Parathyroid adenoma (tissue), 2 donors: ENCODE data around the gene RNU7-1.

Experiments
- H2AFZ ChIP-seq: fragments of 300-600 bp; sonication (generic); one replicate; pipeline ENCODE4 v1.7.0; 2017; ENCODE audit warnings: antibody characterized with exemption, mild to moderate bottlenecking
- H3K27ac ChIP-seq: fragments of 300-600 bp; sonication (generic); one replicate; pipeline ENCODE4 v1.7.0; 2017
- H3K27me3 ChIP-seq: fragments of 300-600 bp; sonication (generic); one replicate; pipeline ENCODE4 v1.7.0; 2017; ENCODE audit warnings: low read length; ENCODE audit not compliant: control insufficient read depth, insufficient read depth
- H3K36me3 ChIP-seq: fragments of 300-600 bp; sonication (generic); one replicate; pipeline ENCODE4 v1.7.0; 2017; ENCODE audit warnings: low read length; ENCODE audit not compliant: control insufficient read depth, insufficient read depth
- H3K4me1 ChIP-seq: fragments of 300-600 bp; sonication (generic); one replicate; pipeline ENCODE4 v1.7.0; 2017; ENCODE audit warnings: control low read depth
- H3K4me2 ChIP-seq: fragments of 300-600 bp; sonication (generic); one replicate; pipeline ENCODE4 v1.7.0; 2017; ENCODE audit warnings: low read length
- H3K4me3 ChIP-seq: fragments of 300-600 bp; sonication (generic); one replicate; pipeline ENCODE4 v1.7.0; 2017; ENCODE audit warnings: low read depth, low read length
- H3K79me2 ChIP-seq: fragments of 300-600 bp; sonication (generic); one replicate; pipeline ENCODE4 v1.7.0; 2017; ENCODE audit warnings: control low read depth
- H3K9ac ChIP-seq: fragments of 300-600 bp; sonication (generic); one replicate; pipeline ENCODE4 v1.7.0; 2017; ENCODE audit warnings: mild to moderate bottlenecking
- H3K9me3 ChIP-seq: fragments of 300-600 bp; sonication (generic); one replicate; pipeline ENCODE4 v1.7.0; 2017; ENCODE audit warnings: low read length; ENCODE audit not compliant: control insufficient read depth
- CTCF ChIP-seq: fragments of 300-600 bp; sonication (generic); IDR thresholded peaks from one replicate; pipeline ENCODE4 v1.7.0; 2017; ENCODE audit warnings: antibody characterized with exemption, mild to moderate bottlenecking
- donor health status: primary hyperparathyroidism.

Gene RNU7-1

DNA sequence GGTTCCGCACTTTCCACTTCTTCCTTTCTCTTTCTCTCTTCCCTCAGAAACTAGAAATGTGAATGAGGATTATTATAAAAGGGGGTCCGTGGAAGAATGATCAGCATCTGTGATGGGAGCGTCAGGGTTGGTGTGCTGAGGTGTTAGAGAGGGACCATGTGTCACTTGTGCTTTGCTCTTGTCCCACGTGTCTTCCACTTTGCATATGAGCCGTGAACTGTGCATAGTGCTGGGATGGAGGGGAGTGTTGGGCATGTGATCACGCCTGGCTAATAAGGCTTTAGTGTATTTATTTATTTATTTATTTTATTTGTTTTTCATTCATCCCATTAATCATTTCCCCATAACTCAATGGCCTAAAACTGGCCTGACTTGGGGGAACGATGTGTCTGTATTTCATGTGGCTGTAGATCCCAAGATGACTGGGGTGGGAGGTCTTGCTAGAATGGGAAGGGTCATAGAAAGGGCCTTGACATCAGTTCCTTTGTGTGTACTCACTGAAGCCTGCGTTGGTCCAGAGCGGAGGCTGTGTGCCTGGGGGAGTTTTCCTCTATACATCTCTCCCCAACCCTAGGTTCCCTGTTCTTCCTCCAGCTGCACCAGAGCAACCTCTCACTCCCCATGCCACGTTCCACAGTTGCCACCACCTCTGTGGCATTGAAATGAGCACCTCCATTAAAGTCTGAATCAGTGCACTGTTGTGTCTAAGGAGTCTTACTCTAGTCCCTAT is 20.4 kb upstream of the RNU7-1 start:
- Histone ChIP-seq H3K9ac (no peak overlapping the region), H2AFZ (no peak overlapping the region), H3K4me2 (no peak overlapping the region)

GRCh38 chr12:6923851-6924250 is 19.8 kb upstream of the RNU7-1 start:
- H3K27me3 ChIP-seq, result no peaks in the 10 kb centered on the region
- no peaks in the 10 kb centered on the region for H3K9me3 ChIP-seq
- no peak overlapping the region for H2AFZ ChIP-seq
- H3K79me2 ChIP-seq, result peaks cover 10% of the 10 kb centered on the region
- H3K9ac ChIP-seq, result no peak overlapping the region
- no peak overlapping the region for H3K4me2 ChIP-seq
- H3K4me3 ChIP-seq, result no peak overlapping the region
- no peaks in the 10 kb centered on the region for H3K36me3 ChIP-seq
- peaks cover 27% of the 10 kb centered on the region for H3K4me1 ChIP-seq
- H3K27ac ChIP-seq, result peak overlapping the region; percentile 91
- no peak for TF ChIP-seq CTCF

More for the DNA sequence above, 20.4 kb upstream of the RNU7-1 start:
- H3K4me1 ChIP-seq, result peaks cover 27% of the 10 kb centered on the region
- H3K27me3 ChIP-seq, result no peaks in the 10 kb centered on the region
- H3K27ac ChIP-seq, result no peak overlapping the region
- no peak overlapping the region for H3K4me3 ChIP-seq
- H3K36me3 ChIP-seq, result no peaks in the 10 kb centered on the region
- no peaks in the 10 kb centered on the region for H3K9me3 ChIP-seq
- peaks cover 5% of the 10 kb centered on the region for H3K79me2 ChIP-seq
- TF ChIP-seq CTCF, result no peak

DNA sequence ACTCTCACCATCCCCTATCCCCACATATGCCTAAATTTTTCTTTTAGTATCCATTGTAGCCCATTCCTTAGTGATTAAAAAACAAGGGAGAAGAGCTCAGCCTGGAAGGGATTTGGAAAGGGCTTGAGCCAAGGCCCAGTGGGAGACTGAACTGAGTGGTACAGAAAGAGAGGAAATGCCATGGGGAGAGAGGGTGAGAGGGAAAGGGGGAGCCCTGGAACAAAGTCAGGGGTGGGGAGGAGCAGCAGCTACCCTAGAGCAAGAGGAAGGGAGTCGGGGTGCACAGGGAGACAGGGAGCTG is 18.4 kb upstream of the RNU7-1 start:
- TF ChIP-seq CTCF, result no peak
- H3K79me2 ChIP-seq, result peaks cover 21% of the 10 kb centered on the region
- H2AFZ ChIP-seq, result no peak overlapping the region
- H3K9me3 ChIP-seq, result no peaks in the 10 kb centered on the region
- peaks cover 32% of the 10 kb centered on the region for H3K4me1 ChIP-seq
- H3K4me2 ChIP-seq, result peak overlapping the region; percentile 79
- no peaks in the 10 kb centered on the region for H3K27me3 ChIP-seq
- H3K4me3 ChIP-seq, result no peak overlapping the region
- H3K36me3 ChIP-seq, result no peaks in the 10 kb centered on the region
- peak overlapping the region; percentile 91 for H3K27ac ChIP-seq
- H3K9ac ChIP-seq, result no peak overlapping the region

- H3K27ac ChIP-seq, result peak overlapping the region; percentile 91
- H2AFZ ChIP-seq, result peak overlapping the region; percentile 90
- peak overlapping the region; percentile 80 for H3K4me3 ChIP-seq
- TF ChIP-seq CTCF, result no peak
- H3K27me3 ChIP-seq, result no peaks in the 10 kb centered on the region
- peak overlapping the region; percentile 35 for H3K9ac ChIP-seq
- no peaks in the 10 kb centered on the region for H3K9me3 ChIP-seq
- no peaks in the 10 kb centered on the region for H3K36me3 ChIP-seq
- H3K4me2 ChIP-seq, result peak overlapping the region; percentile 79
- H3K79me2 ChIP-seq, result peaks cover 24% of the 10 kb centered on the region
- H3K4me1 ChIP-seq, result peaks cover 34% of the 10 kb centered on the region
These were observed 17.9 kb upstream of the RNU7-1 start for GRCh38 chr12:6925540-6926279.
